Epithelial cell of proximal tubule (primary cell): Measurements from ENCODE around the gene ATP6V0C. TPM values are rescaled to one million over a fixed set of nuclear protein-coding genes. Genes with fewer than 3 reads are reported as not detected.
A peak's percentile ranks its signal among the peaks of the same experiment; 100 is the strongest.

ENCODE experiments used
- DNase-seq: peaks from one replicate; pipeline ENCODE4 v3.0.0-alpha.2; 2011; ENCODE audit warnings: low read depth
- H3K4me3 ChIP-seq: 2 replicates; pipeline ENCODE4 v1.5.1; 2011; ENCODE audit warnings: low read depth, mild to moderate bottlenecking, low read length
- CTCF ChIP-seq: conservative IDR thresholded peaks from 2 replicates; pipeline ENCODE4 v1.5.1; 2012; ENCODE audit warnings: low read depth, mild to moderate bottlenecking, low read length
- total RNA-seq: library from RNA; depleted of rRNA; stranded (reverse); fragments of >200 nt; gene quantifications from 2 replicates; pipeline ENCODE4 v1.2.3, GENCODE V29; 2015

Gene ATP6V0C
- total RNA-seq, 1 donor from 2014 or later = 32.4 TPM

GRCh38 chr16:2518823-2519710 is 5.3 kb downstream of the ATP6V0C start:
- TF ChIP-seq CTCF = no peak

GRCh38 chr16:2519711-2520080 is 5.9 kb downstream of the ATP6V0C start:
- no peak for TF ChIP-seq CTCF
- no peak for DNase-seq
- H3K4me3 ChIP-seq = peak overlapping the region; percentile 60

More at GRCh38 chr16:2518823-2519710, 5.3 kb downstream of the ATP6V0C start:
- no peak for DNase-seq
- H3K4me3 ChIP-seq = no peak overlapping the region

- peak within 1 kb of the TSS; percentile 60 for H3K4me3 ChIP-seq
- no peak for DNase-seq
- TF ChIP-seq CTCF = no peak
Measured at GRCh38 chr16:2520097-2520783, 6.5 kb downstream of the ATP6V0C start, which contains the start of gene AMDHD2. TSS of gene AMDHD2 (plus strand) at chr16:2520371. CDS start at chr16:2520459, 88 bp downstream.

- no peak for DNase-seq
- H3K4me3 ChIP-seq = peak overlapping the region; percentile 60
- peak; percentile 20 for TF ChIP-seq CTCF
Measured at GRCh38 chr16:2520784-2521531, 7.2 kb downstream of the ATP6V0C start.

GRCh38 chr16:2523801-2524231 is 10.1 kb downstream of the ATP6V0C start:
- no peak overlapping the region for H3K4me3 ChIP-seq
- DNase-seq = no peak
- TF ChIP-seq CTCF = no peak

GRCh38 chr16:2524339-2524938 is 10.7 kb downstream of the ATP6V0C start:
- no peak for DNase-seq
- TF ChIP-seq CTCF = no peak
- H3K4me3 ChIP-seq = no peak overlapping the region
